H1 (cell line): ENCODE results near the gene OXER1. TPM values are rescaled to one million over a fixed set of nuclear protein-coding genes. Genes with fewer than 3 reads are reported as not detected.

ENCODE experiments used
- CTCF ChIA-PET: fragments of 300-600 bp; sonication (Branson Sonifier 250); formaldehyde crosslinking; loops from one replicate; lab custom pipeline; 2021; ENCODE audit not compliant: partially characterized antibody; lab: Charles Lee
- POLR2A ChIA-PET: fragments of 300-600 bp; sonication (Branson Sonifier 250); formaldehyde crosslinking; loops from one replicate; lab custom pipeline; 2021; ENCODE audit warnings: inconsistent platforms; ENCODE audit not compliant: partially characterized antibody; lab: Charles Lee
- DNase-seq, 2 experiments: peaks; one replicate each; pipeline versions ENCODE4 v3.0.0 to v3.0.0-alpha.2; 2010 to 2022; ENCODE audit warnings: low spot score in 2 of 2, low read depth in 1 of 2, mixed read lengths in 1 of 2
- FAIRE-seq: peaks from 2 replicates; lab custom pipeline; 2011; peaks lifted over from hg19 to GRCh38; lab: Jason Lieb, UNC
- H2AFZ ChIP-seq: 2 replicates; pipeline ENCODE4 v1.8.1; 2012; ENCODE audit warnings: low read length, inconsistent platforms
- H2AK5ac ChIP-seq: 2 replicates; pipeline ENCODE4 v1.6.1; 2013; ENCODE audit warnings: low read depth, low read length
- H2BK120ac ChIP-seq: replicated peaks from 2 replicates; pipeline ENCODE3; 2013; ENCODE audit warnings: low read depth, low read length, inconsistent platforms
- H2BK12ac ChIP-seq: 2 replicates; pipeline ENCODE4 v1.6.1; 2013; ENCODE audit warnings: low read depth, low read length
- H2BK15ac ChIP-seq: 2 replicates; pipeline ENCODE4 v1.6.1; 2013; ENCODE audit warnings: low read length
- H2BK20ac ChIP-seq: 2 replicates; pipeline ENCODE4 v1.6.1; 2013; ENCODE audit warnings: low read length
- H2BK5ac ChIP-seq: 2 replicates; pipeline ENCODE4 v1.6.1; 2013; ENCODE audit warnings: low read depth, low read length
- H3K14ac ChIP-seq: 2 replicates; pipeline ENCODE4 v1.6.1; 2013; ENCODE audit warnings: inconsistent platforms; ENCODE audit not compliant: insufficient read length
- H3K18ac ChIP-seq: 2 replicates; pipeline ENCODE4 v1.6.1; 2013; ENCODE audit warnings: low read length; ENCODE audit errors: extremely low read depth
- H3K23ac ChIP-seq: 2 replicates; pipeline ENCODE4 v1.6.1; 2013; ENCODE audit warnings: inconsistent platforms; ENCODE audit not compliant: insufficient read length
- H3K23me2 ChIP-seq: 2 replicates; pipeline ENCODE4 v1.6.1; 2013; ENCODE audit warnings: low read depth, low read length
- H3K27ac ChIP-seq: 2 replicates; pipeline ENCODE4 v1.6.1; 2011; ENCODE audit warnings: low read depth, low read length, inconsistent platforms
- H3K27me3 ChIP-seq, 4 experiments: replicated peaks in 1 of 4; 1 replicate in 1 of 4; 2 replicates in 3 of 4; pipeline versions ENCODE4 v1.6.1 to v1.8.1; 2011 to 2013; ENCODE audit warnings: low read length in 3 of 4, mild to moderate bottlenecking in 3 of 4, inconsistent platforms in 2 of 4, mixed read lengths in 2 of 4, moderate library complexity in 1 of 4; ENCODE audit not compliant: control insufficient read depth in 3 of 4, insufficient read depth in 3 of 4; ENCODE audit errors: extremely low read depth in 1 of 4
- H3K36me3 ChIP-seq, 4 experiments: 2 replicates each; pipeline versions ENCODE4 v1.6.1 to v1.8.1; 2011 to 2013; ENCODE audit warnings: mild to moderate bottlenecking in 4 of 4, low read length in 3 of 4, moderate library complexity in 2 of 4, control low read depth in 1 of 4, inconsistent platforms in 1 of 4; ENCODE audit not compliant: insufficient read depth in 4 of 4, control insufficient read depth in 2 of 4
- H3K4ac ChIP-seq: replicated peaks from 2 replicates; pipeline ENCODE3; 2013; ENCODE audit warnings: low read length, low read depth, mixed read lengths, inconsistent platforms; ENCODE audit not compliant: insufficient read length
- H3K4me1 ChIP-seq, 4 experiments: replicated peaks in 1 of 4; 1 replicate in 1 of 4; 2 replicates in 3 of 4; pipeline versions ENCODE4 v1.6.1 to v1.8.1; 2011 to 2013; ENCODE audit warnings: low read length in 3 of 4, inconsistent platforms in 2 of 4, mixed read lengths in 1 of 4; ENCODE audit not compliant: insufficient read depth in 4 of 4, control insufficient read depth in 3 of 4
- H3K4me2 ChIP-seq, 2 experiments: 2 replicates each; pipeline versions ENCODE4 v1.6.1 to v1.8.1; 2011 to 2013; ENCODE audit warnings: low read depth in 2 of 2, low read length in 2 of 2, control low read depth in 1 of 2, inconsistent platforms in 1 of 2, mild to moderate bottlenecking in 1 of 2; ENCODE audit not compliant: insufficient read depth in 1 of 2
- H3K4me3 ChIP-seq, 4 experiments: fragments of 200-600, 300-600 bp in 1 of 4; sonication (generic), shearing (Covaris generic), sonication (Bioruptor Twin) in 1 of 4; 2 replicates each; pipeline versions ENCODE4 v1.5.1 to v1.8.1; 2011 to 2016; ENCODE audit warnings: low read length in 4 of 4, low read depth in 3 of 4, control low read depth in 2 of 4, inconsistent platforms in 2 of 4, mild to moderate bottlenecking in 2 of 4, mixed read lengths in 1 of 4, moderate library complexity in 1 of 4; ENCODE audit not compliant: insufficient read depth in 2 of 4; ENCODE audit errors: extremely low read depth in 1 of 4
- H3K56ac ChIP-seq: replicated peaks from 2 replicates; pipeline ENCODE3; 2013; ENCODE audit warnings: low read depth, mild to moderate bottlenecking, mixed read lengths, low read length, inconsistent platforms; ENCODE audit not compliant: insufficient read length
- H3K79me1 ChIP-seq: 2 replicates; pipeline ENCODE4 v1.6.1; 2013; ENCODE audit warnings: low read depth, low read length, control low read depth
- H3K79me2 ChIP-seq, 2 experiments: 2 replicates each; pipeline versions ENCODE4 v1.6.1 to v1.8.1; 2012 to 2013; ENCODE audit warnings: low read length in 2 of 2, mild to moderate bottlenecking in 2 of 2, inconsistent platforms in 1 of 2; ENCODE audit not compliant: insufficient read depth in 2 of 2, control insufficient read depth in 1 of 2
- H3K9ac ChIP-seq, 4 experiments: replicated peaks in 1 of 4; 1 replicate in 1 of 4; 2 replicates in 3 of 4; pipeline versions ENCODE4 v1.6.1 to v1.8.1; 2011 to 2013; ENCODE audit warnings: low read depth in 3 of 4, low read length in 3 of 4, control low read depth in 2 of 4, mild to moderate bottlenecking in 2 of 4, moderate library complexity in 2 of 4, inconsistent platforms in 1 of 4; ENCODE audit errors: extremely low read depth in 1 of 4
- H3K9me3 ChIP-seq, 2 experiments: 2 replicates each; pipeline versions ENCODE4 v1.6.1 to v1.8.1; 2012 to 2013; ENCODE audit warnings: mild to moderate bottlenecking in 2 of 2, moderate library complexity in 2 of 2, control low read depth in 1 of 2, inconsistent platforms in 1 of 2, low read depth in 1 of 2, low read length in 1 of 2, mixed read lengths in 1 of 2; ENCODE audit not compliant: insufficient read depth in 2 of 2
- H4K20me1 ChIP-seq, 2 experiments: replicated peaks in 1 of 2; 2 replicates each; pipeline versions ENCODE3 to v1.8.1; 2011 to 2013; ENCODE audit warnings: inconsistent platforms in 2 of 2, low read length in 2 of 2, mild to moderate bottlenecking in 1 of 2; ENCODE audit not compliant: insufficient read depth in 2 of 2, control insufficient read depth in 1 of 2
- H4K5ac ChIP-seq: 2 replicates; pipeline ENCODE4 v1.6.1; 2013; ENCODE audit warnings: low read length, low read depth, mixed read lengths, inconsistent platforms; ENCODE audit not compliant: insufficient read length
- H4K8ac ChIP-seq: 2 replicates; pipeline ENCODE4 v1.8.0; 2013; ENCODE audit warnings: mild to moderate bottlenecking, moderate library complexity, low read length, inconsistent platforms; ENCODE audit not compliant: insufficient read depth; ENCODE audit errors: extremely low read depth
- H4K91ac ChIP-seq: replicated peaks from 2 replicates; pipeline ENCODE3; 2013; ENCODE audit warnings: low read length, mixed read lengths, inconsistent platforms; ENCODE audit not compliant: insufficient read length
- ATF2 ChIP-seq: IDR thresholded peaks from 2 replicates; pipeline ENCODE4 v1.6.1; 2012; ENCODE audit warnings: low read length, inconsistent platforms
- EP300 ChIP-seq, 2 experiments: IDR thresholded peaks; 1 replicate in 1 of 2; 2 replicates in 1 of 2; pipeline ENCODE4 v1.6.1; 2011 to 2012; ENCODE audit warnings: low read depth in 2 of 2, low read length in 2 of 2, mild to moderate bottlenecking in 2 of 2, borderline replicate concordance in 1 of 2, inconsistent platforms in 1 of 2, moderate library complexity in 1 of 2
- KDM1A ChIP-seq: fragments of 200-600, 300-600 bp; sonication (generic); IDR thresholded peaks from 2 replicates; pipeline ENCODE4 v1.7.1; 2016; ENCODE audit warnings: mild to moderate bottlenecking, low read length, borderline replicate concordance
- MAFK ChIP-seq: IDR thresholded peaks from 2 replicates; pipeline ENCODE4 v1.6.1; 2012; ENCODE audit warnings: low read depth, mild to moderate bottlenecking, improper control_type of control experiment, low read length
- NANOG ChIP-seq: IDR thresholded peaks from 2 replicates; pipeline ENCODE4 v1.6.1; 2011; ENCODE audit warnings: low read length, low read depth, mild to moderate bottlenecking, inconsistent platforms; ENCODE audit not compliant: insufficient read depth, poor library complexity, severe bottlenecking
- YY1 ChIP-seq: IDR thresholded peaks from 2 replicates; pipeline ENCODE4 v1.6.1; 2011; ENCODE audit warnings: low read depth, mild to moderate bottlenecking, low read length
- WGBS, 2 experiments: shearing (Covaris generic) in 1 of 2; methylation state at CpG; one replicate each; pipeline versions ENCODE4 v1.1.6 to v1.1.7; 2013 to 2015; ENCODE audit warnings: low lambda C conversion rate in 2 of 2, mixed read lengths in 2 of 2, inconsistent platforms in 1 of 2, low coverage in 1 of 2, missing lambda C conversion rate in 1 of 2; ENCODE audit not compliant: insufficient replicate concordance in 2 of 2, insufficient coverage in 1 of 2, insufficient read length in 1 of 2; ENCODE audit errors: extremely low coverage in 1 of 2, missing lambda C conversion rate in 1 of 2; 5-methylcytosine and 5-hydroxymethylcytosine counted together
- polyA plus RNA-seq, 7 experiments: library from polyadenylated mRNA; depleted of rRNA in 3 of 7; stranded (reverse) in 5 of 7; unstranded in 2 of 7; fragments of >200 nt in 5 of 7; fragments of 200-250 nt in 2 of 7; gene quantifications; 1 replicate in 5 of 7; 2 replicates in 1 of 7; 4 replicates in 1 of 7; pipeline versions ENCODE4 v1.2.1 to v1.2.3, GENCODE V29; 2011 to 2013; ENCODE audit warnings: missing spikeins in 2 of 7, mixed read lengths in 2 of 7
- total RNA-seq: library from RNA; stranded (reverse); fragmentation: NEBNext Ultra II Directional; extraction: Animal tissue kit (Norgen Biotek cat#: 25700); gene quantifications from 2 replicates; pipeline ENCODE4 v1.2.1, GENCODE V29; 2021

OXER1 gene
- total and polyA plus RNA-seq, 2 of the 8 experiments (the other 6 are each of a cell fraction or from before 2014, with no cell fraction given), result 1.2 to 2.9 TPM

- Histone ChIP-seq H3K14ac (no peak overlapping the region), H2AK5ac (no peak overlapping the region), H3K23ac (no peak overlapping the region), H3K4me2 (no peak overlapping the region), H3K4ac (no peak overlapping the region), H3K4me3 (no peak overlapping the region), H2BK5ac (no peak overlapping the region), H4K5ac (no peak overlapping the region), H2BK20ac (no peak overlapping the region), H3K4me1 (peaks cover 0 to 3% (median 2%) of the 10 kb centered on the region in 4 experiments; a peak in 3 of 7 replicates), H3K23me2 (no peaks in the 10 kb centered on the region), H3K56ac (no peak overlapping the region), H4K91ac (no peak overlapping the region), H3K79me2 (no peaks in the 10 kb centered on the region), H3K36me3 (peaks cover 0 to 3% (median 1%) of the 10 kb centered on the region in 4 experiments; a peak in 2 of 8 replicates), H3K9me3 (peaks cover 14 to 21% of the 10 kb centered on the region in 2 experiments), H4K8ac (no peak overlapping the region), H3K79me1 (no peaks in the 10 kb centered on the region), H3K9ac (no peak overlapping the region), H2BK120ac (no peak overlapping the region), H2AFZ (no peak overlapping the region), H4K20me1 (no peaks in the 10 kb centered on the region), H2BK15ac (no peak overlapping the region), H3K27ac (no peak overlapping the region), H3K18ac (no peak overlapping the region), H3K27me3 (no peaks in the 10 kb centered on the region), H2BK12ac (no peak overlapping the region)
- TF ChIP-seq EP300 (IDR thresholded peaks at IDR 0.05; ENCODE audit: borderline replicate concordance in 1 of 2, low read depth in 2 of 2, low read length in 2 of 2) (no peak), KDM1A (no peak), ATF2 (no peak), NANOG (no peak), MAFK (no peak), YY1 (no peak)
- CTCF ChIA-PET, result interaction anchor here (0.6 to 1.2 kb wide), 3 partner anchors 16 to 1378 kb away, joined by 3 to 4 read pairs (median 3); no protein-coding TSS in a partner anchor
- DNase-seq (no peak), FAIRE-seq (no peak)
- POLR2A ChIA-PET, result interaction anchor here (2.6 kb wide), 1 partner anchor 16 kb away, joined by 5 read pairs; no protein-coding TSS in a partner anchor
- 93% methylated on average over 3 of the region's 3 CpGs; no CpG with 5 or more reads in 1 of the 2 experiments for WGBS, 2 experiments
Observed at GRCh38 chr2:42777883-42778805, 14.2 kb upstream of the OXER1 start.
